GM12801 (cell line): ENCODE measurements around the gene RASGRP2.

Experiments
- CTCF ChIP-seq: IDR thresholded peaks from one replicate; pipeline ENCODE4 v1.5.1; 2011; ENCODE audit warnings: control low read depth; ENCODE audit not compliant: insufficient read length; ENCODE audit errors: extremely low read depth

Gene RASGRP2

GRCh38 chr11:64763526-64764039, 19.6 kb upstream of the RASGRP2 start:
- no peak for TF ChIP-seq CTCF

GRCh38 chr11:64762674-64763525, 19.0 kb upstream of the RASGRP2 start:
- TF ChIP-seq CTCF, result no peak

GRCh38 chr11:64762277-64762673, 18.3 kb upstream of the RASGRP2 start:
- TF ChIP-seq CTCF, result no peak

GRCh38 chr11:64760759-64761420, 16.9 kb upstream of the RASGRP2 start:
- TF ChIP-seq CTCF, result no peak

- no peak for TF ChIP-seq CTCF
Observed at GRCh38 chr11:64759722-64760719, 16.1 kb upstream of the RASGRP2 start, which contains the start of gene PYGM. Gene PYGM, minus strand, starts transcription at chr11:64759974. Its CDS starts 76 bp downstream, at chr11:64759898.

GRCh38 chr11:64759131-64759721, 15.3 kb upstream of the RASGRP2 start:
- TF ChIP-seq CTCF, result no peak
